ENCODE data around the gene GRM1. TPM values are rescaled to one million over a fixed set of nuclear protein-coding genes. Genes with fewer than 3 reads are reported as not detected.

The GRM1 gene
- total and polyA plus RNA-seq, 2 of the 4 experiments (the other 2 are of a cell fraction): not detected

- H3K56ac ChIP-seq (ENCODE audit: extremely low read depth, insufficient read depth, low read length): no peak overlapping the region
- no peaks in the 10 kb centered on the region for H3K4me1 ChIP-seq (ENCODE audit: control insufficient read depth, insufficient read depth, low read length)
- H4K91ac ChIP-seq (ENCODE audit: insufficient read depth, low read depth, low read length): no peak overlapping the region
- H2BK120ac ChIP-seq (ENCODE audit: low read depth, low read length): no peak overlapping the region
- H3K4me3 ChIP-seq (ENCODE audit: insufficient read depth, low read depth, low read length): no peak overlapping the region
- TF ChIP-seq POLR2A (IDR thresholded peaks at IDR 0.05; ENCODE audit: low read depth, low read length): no peak
- TF ChIP-seq RFX5 (IDR thresholded peaks at IDR 0.05; ENCODE audit: low read depth, low read length): no peak
- no peak for TF ChIP-seq NFE2L2 (IDR thresholded peaks at IDR 0.05; ENCODE audit: low read depth, low read length)
- TF ChIP-seq CTCF (conservative IDR thresholded peaks at IDR 0.05; ENCODE audit: low read depth, low read length): no peak
- TF ChIP-seq USF2 (IDR thresholded peaks at IDR 0.05; ENCODE audit: low read depth, low read length): no peak
- TF ChIP-seq SMC3 (IDR thresholded peaks at IDR 0.05; ENCODE audit: low read depth, low read length): no peak
- H2BK20ac ChIP-seq (ENCODE audit: low read depth, low read length): no peak overlapping the region
- H2BK15ac ChIP-seq (ENCODE audit: low read depth, low read length): no peak overlapping the region
- H4K20me1 ChIP-seq (ENCODE audit: insufficient read depth, low read length): no peaks in the 10 kb centered on the region
- H3K27me3 ChIP-seq (ENCODE audit: control insufficient read depth, insufficient read depth, low read length): no peaks in the 10 kb centered on the region
- no peak overlapping the region for H2BK5ac ChIP-seq (ENCODE audit: low read depth, low read length, poor library complexity, severe bottlenecking)
- WGBS, 2 experiments (ENCODE audit: extremely low coverage in 2 of 2, insufficient read length in 1 of 2): 83% methylated on average over 4 of the region's 9 CpGs; no CpG with 5 or more reads in 1 of the 2 experiments
- H3K23ac ChIP-seq (ENCODE audit: low read depth, low read length): no peak overlapping the region
- no peak overlapping the region for H3K27ac ChIP-seq (ENCODE audit: insufficient read depth, low read length)
- no peaks in the 10 kb centered on the region for H3K36me3 ChIP-seq (ENCODE audit: control insufficient read depth, insufficient read depth, low read length)
- H3K9ac ChIP-seq (ENCODE audit: low read depth, low read length): no peak overlapping the region
- BruUV-seq (replicated peaks): no TSS peak
- no peak overlapping the region for H3K4me2 ChIP-seq (ENCODE audit: low read depth, low read length)
- intact Hi-C loops (cut with micrococcal nuclease) (no loop called here), dilution Hi-C loops (cut with HindIII; ENCODE audit: low sequenced_read_pairs, unreplicated experiment) (no loop called here), in situ Hi-C loops (cut with MboI; ENCODE audit: low sequenced_read_pairs) (no loop called here)
- H3K79me1 ChIP-seq (ENCODE audit: low read depth in 1 of 2, low read length in 2 of 2): no peaks in the 10 kb centered on the region
- ChIA-PET POLR2A (ENCODE audit: unreplicated experiment) (no interaction called here), CTCF (no interaction called here)
- no peak overlapping the region for H4K5ac ChIP-seq (ENCODE audit: low read depth, low read length)
- no peak for ATAC-seq (ENCODE audit: low read depth)
- no peaks in the 10 kb centered on the region for H3K9me3 ChIP-seq (ENCODE audit: control insufficient read depth, insufficient read depth, low read length)
- H3K4ac ChIP-seq (ENCODE audit: low read depth, low read length): no peak overlapping the region
- H3K9me1 ChIP-seq (ENCODE audit: insufficient read depth, low read length): no peaks in the 10 kb centered on the region
- H2AK9ac ChIP-seq (replicated peaks; ENCODE audit: low read depth, low read length, poor library complexity): no peak overlapping the region
- DNase-seq: no peak
- no peak overlapping the region for H2AK5ac ChIP-seq (ENCODE audit: low read depth, low read length)
- no peak overlapping the region for H4K8ac ChIP-seq (ENCODE audit: low read depth in 2 of 2, low read length in 2 of 2)
- H2AFZ ChIP-seq (replicated peaks; ENCODE audit: low read length, poor library complexity): no peak overlapping the region
- H3K18ac ChIP-seq (ENCODE audit: low read depth, low read length): no peak overlapping the region
- H3K14ac ChIP-seq (replicated peaks; ENCODE audit: low read depth, low read length): no peak overlapping the region
Measured at GRCh38 chr6:146202570-146202969, 173.7 kb downstream of the GRM1 start.

All from IMR-90 (cell line).